Activated CD4-positive, alpha-beta T cell treated with anti-CD3 and anti-CD28 coated beads, Interleukin-2, amount 10 ng/mL, durations not matched to agents 7 days and 5 days (primary cell): Measurements from ENCODE around the gene RUNX3. TPM values are rescaled to one million over a fixed set of nuclear protein-coding genes. Genes with fewer than 3 reads are reported as not detected.

ENCODE experiments used
- CTCF ChIA-PET: fragments of 350-600 bp; sonication (Branson Sonifier 250); formaldehyde crosslinking; loops from one replicate; lab custom pipeline; 2021; ENCODE audit warnings: antibody characterized with exemption; lab: Charles Lee
- POLR2A ChIA-PET: fragments of 350-600 bp; sonication (Branson Sonifier 250); formaldehyde crosslinking; loops from one replicate; lab custom pipeline; 2021; ENCODE audit warnings: antibody characterized with exemption; lab: Charles Lee
- DNase-seq: peaks from one replicate; pipeline ENCODE4 v3.0.0-alpha.2; 2020
- H3K27ac Mint-ChIP-seq: one replicate; pipeline ENCODE4 v1.8.0; 2021; ENCODE audit warnings: mild to moderate bottlenecking, moderate library complexity, mixed read lengths
- H3K27me3 Mint-ChIP-seq: one replicate; pipeline ENCODE4 v1.8.0; 2021; ENCODE audit warnings: mixed read lengths
- H3K36me3 Mint-ChIP-seq: one replicate; pipeline ENCODE4 v1.8.0; 2021; ENCODE audit warnings: low read depth, mixed read lengths
- H3K4me1 Mint-ChIP-seq: one replicate; pipeline ENCODE4 v1.8.0; 2021; ENCODE audit warnings: mixed read lengths
- H3K4me3 Mint-ChIP-seq: one replicate; pipeline ENCODE4 v1.8.0; 2021; ENCODE audit warnings: mild to moderate bottlenecking, moderate library complexity, mixed read lengths
- H3K9me3 Mint-ChIP-seq: one replicate; pipeline ENCODE4 v1.8.0; 2021; ENCODE audit warnings: mixed read lengths
- total RNA-seq, 2 experiments: library from RNA; stranded (reverse); gene quantifications; one replicate each; pipeline ENCODE4 v1.2.3, GENCODE V29; 2021

RUNX3 gene
- total RNA-seq, 2 experiments from 2014 or later, result 108 to 125 TPM

DNA sequence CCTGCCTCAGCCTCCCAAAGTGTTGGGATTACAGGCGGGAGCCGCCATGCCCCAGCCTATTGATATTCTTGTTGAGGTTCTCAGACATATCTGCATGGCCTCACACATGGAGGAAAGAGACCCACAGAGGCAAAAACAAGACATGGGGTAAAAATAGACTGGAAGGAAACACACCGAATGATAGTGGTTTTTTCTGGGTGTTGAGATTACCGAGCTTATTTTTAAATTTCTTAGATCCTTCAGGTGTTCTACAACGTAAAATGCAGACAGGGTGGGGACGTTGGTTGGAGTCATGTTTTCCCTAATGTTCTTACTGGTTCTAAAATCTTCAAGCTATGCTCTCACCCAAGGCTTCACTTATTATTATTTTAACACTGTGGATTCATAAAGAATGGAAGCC is 23.9 kb upstream of the RUNX3 start:
- H3K27ac Mint-ChIP-seq, result peak overlapping the region; percentile 93
- DNase-seq, result no peak
- ChIA-PET POLR2A (interaction anchor here (0.6 kb wide), 1 partner anchor 83 kb away, joined by 3 read pairs; no protein-coding TSS in a partner anchor), CTCF (interaction anchor here (1.4 to 4.8 kb wide), 4 partner anchors 10 to 84 kb away, joined by 5 to 24 read pairs (median 15); no protein-coding TSS in a partner anchor)
- H3K4me3 Mint-ChIP-seq, result peak overlapping the region; percentile 63
- H3K4me1 Mint-ChIP-seq, result peaks cover 94% of the 10 kb centered on the region
- H3K27me3 Mint-ChIP-seq, result no peaks in the 10 kb centered on the region
- H3K36me3 Mint-ChIP-seq, result peaks cover 54% of the 10 kb centered on the region
- no peaks in the 10 kb centered on the region for H3K9me3 Mint-ChIP-seq

DNA sequence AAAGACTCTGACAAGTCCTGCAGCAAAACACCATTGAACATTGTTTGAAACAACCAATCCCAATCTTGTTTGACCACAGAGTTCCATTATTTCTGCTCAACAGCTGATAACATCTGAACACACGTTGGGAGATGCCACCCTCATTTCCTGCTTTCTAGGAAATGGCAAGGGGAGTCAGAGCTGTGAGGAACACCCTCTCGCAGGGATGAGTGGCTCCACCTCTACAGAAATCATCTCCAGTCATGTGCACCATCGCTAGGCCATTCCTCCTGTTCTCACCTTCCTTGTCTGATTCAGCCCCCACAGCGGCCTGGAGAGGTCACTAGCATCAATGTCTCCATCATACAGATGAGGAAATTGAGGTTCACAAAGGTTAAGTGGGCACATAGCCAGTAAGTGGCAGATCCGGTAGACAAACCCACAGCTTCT is 22.4 kb upstream of the RUNX3 start:
- Mint-ChIP-seq H3K9me3 (no peaks in the 10 kb centered on the region), H3K27me3 (no peaks in the 10 kb centered on the region), H3K4me3 (peak overlapping the region; percentile 36), H3K4me1 (peaks cover 94% of the 10 kb centered on the region), H3K27ac (peak overlapping the region; percentile 74), H3K36me3 (peaks cover 58% of the 10 kb centered on the region)
- peak; percentile 47 for DNase-seq
- CTCF ChIA-PET, result interaction anchor here (0.6 to 4.8 kb wide), 8 partner anchors 11 to 85 kb away, joined by 3 to 24 read pairs (median 6); no protein-coding TSS in a partner anchor
- POLR2A ChIA-PET, result no interaction called here

DNA sequence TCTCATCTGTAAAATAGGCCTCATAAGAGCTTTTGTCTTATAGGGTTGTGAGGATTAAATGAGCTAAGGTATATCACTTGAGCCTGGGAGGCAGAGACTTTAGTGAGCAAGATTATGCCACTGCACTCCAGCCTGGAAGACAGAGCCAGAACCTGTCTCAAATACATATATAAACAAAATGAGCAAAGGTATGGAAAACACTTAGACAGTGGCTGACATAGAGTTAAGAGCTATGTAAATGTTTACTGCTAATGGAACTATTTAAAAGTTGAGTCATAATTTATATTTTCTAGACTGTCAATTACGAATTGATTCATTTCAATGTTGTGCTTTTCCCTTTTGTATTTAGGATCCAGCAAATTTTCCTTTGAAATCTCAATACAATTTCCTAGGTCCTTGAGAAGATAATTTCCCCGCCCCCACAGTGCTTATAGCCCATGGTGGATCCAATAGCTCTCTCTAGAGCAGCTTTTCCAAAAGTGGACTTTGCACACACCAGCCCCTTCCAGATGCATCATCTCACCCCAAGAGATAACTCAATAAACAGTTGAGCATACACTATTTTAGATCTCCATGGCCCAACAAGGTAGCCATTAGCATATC is 21.8 kb upstream of the RUNX3 start:
- Mint-ChIP-seq H3K9me3 (no peaks in the 10 kb centered on the region), H3K27ac (peak overlapping the region; percentile 74), H3K27me3 (no peaks in the 10 kb centered on the region), H3K4me3 (peak overlapping the region; percentile 36), H3K36me3 (peaks cover 60% of the 10 kb centered on the region), H3K4me1 (peaks cover 92% of the 10 kb centered on the region)
- CTCF ChIA-PET, result interaction anchor here (0.6 to 4.8 kb wide), 10 partner anchors 11 to 150 kb away, joined by 3 to 24 read pairs (median 5); no protein-coding TSS in a partner anchor
- POLR2A ChIA-PET, result interaction anchor here (0.7 kb wide), 1 partner anchor 15 kb away, joined by 4 read pairs; no protein-coding TSS in a partner anchor
- no peak for DNase-seq

DNA sequence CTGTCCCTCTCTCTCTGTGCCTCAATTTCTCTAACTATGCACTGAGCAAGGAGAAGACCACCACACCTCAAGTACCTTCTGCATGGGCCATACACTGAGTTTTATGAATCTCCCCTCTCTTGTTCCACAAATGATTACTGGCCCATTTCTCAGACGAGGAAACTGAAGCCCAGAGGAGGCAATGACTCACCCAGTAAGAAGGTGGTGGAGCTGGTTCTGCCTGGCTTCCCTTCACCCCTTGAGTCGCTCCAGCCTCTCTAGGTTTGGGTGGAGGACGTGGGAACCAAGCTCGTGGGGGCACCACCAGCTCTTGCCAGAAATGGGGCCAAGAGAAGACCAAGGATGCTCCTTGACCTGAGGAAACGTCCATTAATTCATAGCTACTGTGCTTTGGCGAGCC is 21.3 kb upstream of the RUNX3 start:
- peaks cover 92% of the 10 kb centered on the region for H3K4me1 Mint-ChIP-seq
- no peaks in the 10 kb centered on the region for H3K9me3 Mint-ChIP-seq
- no peak overlapping the region for H3K4me3 Mint-ChIP-seq
- POLR2A ChIA-PET, result interaction anchor here (0.7 kb wide), 1 partner anchor 16 kb away, joined by 4 read pairs; no protein-coding TSS in a partner anchor
- CTCF ChIA-PET, result interaction anchor here (0.6 to 3.3 kb wide), 8 partner anchors 10 to 150 kb away, joined by 3 to 24 read pairs (median 5); no protein-coding TSS in a partner anchor
- DNase-seq, result no peak
- H3K27me3 Mint-ChIP-seq, result no peaks in the 10 kb centered on the region
- peak overlapping the region; percentile 74 for H3K27ac Mint-ChIP-seq
- peaks cover 61% of the 10 kb centered on the region for H3K36me3 Mint-ChIP-seq

DNA sequence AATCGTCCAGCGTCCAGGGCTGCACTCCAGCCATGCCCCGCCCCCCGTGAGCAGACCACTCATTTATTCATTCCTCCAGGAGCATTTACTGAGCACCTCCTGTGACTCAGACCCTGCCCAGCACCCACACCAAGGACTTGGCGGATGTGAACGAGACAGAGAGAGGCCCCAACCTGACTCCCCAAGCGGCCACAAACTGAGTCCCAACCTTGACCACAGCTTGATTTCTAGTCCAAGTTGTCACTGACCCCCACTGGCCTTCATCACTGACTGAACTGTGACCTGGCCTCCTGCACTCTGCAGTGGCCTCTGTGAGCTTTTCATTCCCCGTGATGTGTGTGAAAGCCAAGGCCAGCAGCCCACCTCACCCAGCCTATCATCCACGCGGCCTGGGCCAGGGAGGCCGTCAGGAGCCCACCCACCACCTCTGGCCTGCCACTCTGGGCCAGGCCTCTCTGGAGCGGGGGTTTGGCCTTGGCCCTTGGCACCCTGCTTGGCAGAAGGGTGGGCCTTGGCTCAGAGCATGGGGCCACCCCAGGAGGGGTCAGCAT is 19.3 kb upstream of the RUNX3 start:
- H3K27me3 Mint-ChIP-seq, result no peaks in the 10 kb centered on the region
- ChIA-PET POLR2A (no interaction called here), CTCF (interaction anchor here (0.7 to 1.2 kb wide), 5 partner anchors 33 to 209 kb away, joined by 3 to 4 read pairs (median 3); no protein-coding TSS in a partner anchor)
- peaks cover 84% of the 10 kb centered on the region for H3K4me1 Mint-ChIP-seq
- H3K9me3 Mint-ChIP-seq, result no peaks in the 10 kb centered on the region
- no peak for DNase-seq
- H3K4me3 Mint-ChIP-seq, result no peak overlapping the region
- peaks cover 50% of the 10 kb centered on the region for H3K36me3 Mint-ChIP-seq
- no peak overlapping the region for H3K27ac Mint-ChIP-seq

DNA sequence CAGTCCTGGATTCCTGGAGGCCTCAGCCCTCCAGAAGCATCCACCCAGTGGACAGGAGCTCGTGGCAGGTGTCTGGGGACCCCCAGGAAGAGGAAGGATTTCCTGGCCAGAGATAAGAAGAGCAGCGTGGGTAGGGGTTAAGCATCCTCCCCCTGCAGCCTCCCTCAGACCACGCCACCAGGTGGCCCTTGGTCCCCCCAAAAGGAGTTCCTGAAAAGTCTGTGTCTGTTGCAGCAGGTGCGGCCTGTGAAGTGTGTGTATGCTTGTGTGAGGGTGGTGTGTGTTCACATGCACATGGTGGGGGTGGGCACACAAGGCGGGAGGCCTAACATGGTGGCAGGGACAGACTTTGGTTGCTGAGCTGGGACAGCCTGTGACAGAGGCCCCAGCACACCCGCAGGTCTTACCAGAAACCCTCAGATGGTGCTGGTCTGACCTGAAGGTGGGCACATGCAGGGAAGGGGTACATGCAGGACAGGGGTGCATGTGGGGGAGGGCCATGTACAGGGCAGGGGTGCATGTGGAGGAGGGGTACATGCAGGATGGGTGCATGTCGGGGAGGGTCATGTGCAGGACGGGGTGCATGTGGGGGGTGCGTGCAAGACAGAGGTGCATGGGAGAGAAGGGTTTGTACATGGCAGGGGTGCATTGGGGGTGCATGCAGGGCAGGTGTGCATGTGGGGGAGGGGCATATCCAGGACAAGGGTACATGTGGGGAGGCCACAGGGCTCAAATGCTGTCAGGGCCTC is 18.2 kb upstream of the RUNX3 start:
- Mint-ChIP-seq H3K27ac (peak overlapping the region; percentile 76), H3K9me3 (no peaks in the 10 kb centered on the region), H3K4me1 (peaks cover 82% of the 10 kb centered on the region), H3K4me3 (no peak overlapping the region), H3K36me3 (peaks cover 45% of the 10 kb centered on the region), H3K27me3 (no peaks in the 10 kb centered on the region)
- CTCF ChIA-PET, result interaction anchor here (0.6 to 2.2 kb wide), 7 partner anchors 14 to 407 kb away, joined by 3 to 15 read pairs (median 3); partner anchors contain the start of gene RUNX3
- POLR2A ChIA-PET, result no interaction called here
- no peak for DNase-seq

DNA sequence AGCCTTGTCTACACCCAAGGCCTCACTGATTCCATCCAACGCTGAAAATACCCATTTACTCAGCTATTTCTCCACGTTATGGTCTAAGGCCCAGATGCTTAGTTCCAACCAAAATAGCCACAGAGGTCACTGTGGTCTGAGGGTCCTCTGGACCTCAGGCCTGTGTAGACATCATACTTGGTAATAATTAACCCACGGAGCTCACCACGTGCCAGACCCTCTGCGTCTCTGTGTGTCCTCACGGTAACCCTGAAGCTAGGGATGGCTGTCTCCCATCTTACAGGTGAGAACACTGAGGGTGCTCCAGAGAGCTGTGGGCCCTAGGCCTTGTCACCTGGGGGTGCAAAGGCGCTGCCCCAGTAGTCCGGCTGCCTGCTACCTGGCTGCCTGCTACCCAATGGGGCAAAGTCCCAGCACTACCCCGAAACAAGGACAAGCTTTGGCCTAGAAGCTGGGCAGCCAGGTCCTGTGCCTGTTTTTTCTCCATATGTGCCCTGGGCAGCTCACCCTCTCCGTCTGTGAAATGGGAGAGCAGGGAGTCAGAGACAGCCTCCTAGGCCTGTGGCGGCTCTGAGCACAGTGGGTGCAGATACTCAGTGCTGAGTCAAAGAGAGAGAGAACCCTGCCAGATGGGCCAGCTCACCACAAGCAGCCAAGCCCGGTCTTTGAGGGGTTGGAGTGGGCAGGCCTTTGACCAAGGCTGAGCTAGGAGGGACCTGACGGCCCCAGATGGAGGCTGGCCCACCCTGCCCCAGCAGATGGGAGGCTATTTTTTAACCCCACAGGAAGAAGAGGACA is 17.0 kb upstream of the RUNX3 start:
- no peak for DNase-seq

DNA sequence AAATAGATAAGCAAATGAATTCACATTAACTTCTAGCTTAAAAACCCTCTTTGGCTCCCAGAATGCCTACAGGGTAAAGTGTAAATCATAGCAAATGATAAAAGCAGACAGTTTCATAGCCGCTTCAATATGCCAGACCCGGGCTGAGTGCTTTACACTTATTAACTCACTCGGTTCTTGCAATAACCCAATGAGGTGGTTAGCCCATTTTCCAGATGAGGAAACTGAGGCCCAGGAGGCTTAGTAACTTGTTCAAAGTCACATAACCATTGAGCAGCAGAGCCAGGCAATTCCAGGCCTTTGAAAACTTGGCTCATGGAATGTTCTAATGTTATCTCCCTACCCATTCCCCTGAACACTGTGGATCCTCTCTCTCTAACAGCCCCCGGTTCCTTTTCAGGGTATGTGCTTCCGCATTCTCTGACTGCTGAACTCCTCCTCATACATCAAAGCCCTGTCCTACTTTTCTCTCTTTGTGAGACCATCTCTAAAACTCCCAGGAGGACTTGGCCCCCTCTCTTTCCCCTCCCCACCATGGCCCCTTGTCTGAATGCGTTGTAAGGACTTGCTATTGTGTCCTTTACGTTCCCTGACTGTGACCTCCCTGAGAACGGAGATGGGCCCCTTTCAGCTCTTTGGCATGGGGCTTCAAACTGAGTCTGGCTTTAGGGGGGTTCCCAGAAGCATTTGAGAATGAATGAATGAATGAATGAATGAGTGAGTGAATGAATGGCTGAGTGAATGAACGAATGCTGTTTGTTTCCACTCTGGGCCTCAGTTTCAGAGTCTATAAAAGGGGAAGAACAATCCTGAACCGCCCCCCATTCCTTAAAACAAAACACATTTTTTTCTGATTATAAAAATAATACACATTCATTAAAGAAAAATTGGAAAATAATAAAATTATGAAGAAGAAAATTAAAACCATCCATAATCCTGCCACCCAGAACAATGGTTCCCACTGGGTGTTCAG is 15.6 kb upstream of the RUNX3 start:
- peaks cover 76% of the 10 kb centered on the region for H3K4me1 Mint-ChIP-seq
- CTCF ChIA-PET, result interaction anchor here (1.1 to 2.0 kb wide), 5 partner anchors 15 to 97 kb away, joined by 3 to 8 read pairs (median 5); partner anchors contain the start of gene RUNX3
- no peak overlapping the region for H3K27ac Mint-ChIP-seq
- no peaks in the 10 kb centered on the region for H3K9me3 Mint-ChIP-seq
- no peaks in the 10 kb centered on the region for H3K27me3 Mint-ChIP-seq
- POLR2A ChIA-PET, result no interaction called here
- no peak overlapping the region for H3K4me3 Mint-ChIP-seq
- H3K36me3 Mint-ChIP-seq, result peaks cover 34% of the 10 kb centered on the region
- no peak for DNase-seq

More for the DNA sequence above, 17.0 kb upstream of the RUNX3 start:
- H3K36me3 Mint-ChIP-seq, result peaks cover 41% of the 10 kb centered on the region
- H3K9me3 Mint-ChIP-seq, result no peaks in the 10 kb centered on the region
- POLR2A ChIA-PET, result no interaction called here
- CTCF ChIA-PET, result interaction anchor here (0.8 to 2.2 kb wide), 11 partner anchors 11 to 90 kb away, joined by 3 to 15 read pairs (median 4); partner anchors contain the start of gene RUNX3
- no peak overlapping the region for H3K4me3 Mint-ChIP-seq
- H3K27me3 Mint-ChIP-seq, result no peaks in the 10 kb centered on the region
- H3K27ac Mint-ChIP-seq, result peak overlapping the region; percentile 46
- peaks cover 80% of the 10 kb centered on the region for H3K4me1 Mint-ChIP-seq

DNA sequence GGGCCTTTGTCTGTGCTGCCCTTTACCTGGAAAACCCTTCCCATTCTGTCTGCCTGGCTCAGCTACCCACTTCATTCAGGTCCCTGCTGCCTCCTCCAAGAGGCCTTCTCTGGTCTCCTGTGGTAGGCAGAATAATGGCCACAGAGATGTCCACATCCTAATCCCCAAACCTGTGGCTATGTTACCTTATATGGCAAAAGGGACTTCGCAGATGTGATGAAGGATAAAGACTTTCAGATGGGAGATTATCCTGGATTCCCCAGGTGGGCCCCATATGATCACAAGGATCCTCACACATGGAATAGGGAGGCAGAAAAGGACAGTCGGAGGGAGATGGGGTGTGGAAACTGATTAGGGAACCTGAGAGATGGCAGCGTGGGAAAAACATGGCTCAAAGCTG is 14.2 kb upstream of the RUNX3 start:
- no peaks in the 10 kb centered on the region for H3K9me3 Mint-ChIP-seq
- H3K4me1 Mint-ChIP-seq, result peaks cover 72% of the 10 kb centered on the region
- H3K4me3 Mint-ChIP-seq, result no peak overlapping the region
- DNase-seq, result no peak
- POLR2A ChIA-PET, result no interaction called here
- CTCF ChIA-PET, result interaction anchor here (1.1 to 1.6 kb wide), 2 partner anchors 14 to 93 kb away, joined by 3 to 4 read pairs; partner anchors contain the start of gene RUNX3
- peak overlapping the region; percentile 7 for H3K27ac Mint-ChIP-seq
- H3K36me3 Mint-ChIP-seq, result peaks cover 31% of the 10 kb centered on the region
- no peaks in the 10 kb centered on the region for H3K27me3 Mint-ChIP-seq

DNA sequence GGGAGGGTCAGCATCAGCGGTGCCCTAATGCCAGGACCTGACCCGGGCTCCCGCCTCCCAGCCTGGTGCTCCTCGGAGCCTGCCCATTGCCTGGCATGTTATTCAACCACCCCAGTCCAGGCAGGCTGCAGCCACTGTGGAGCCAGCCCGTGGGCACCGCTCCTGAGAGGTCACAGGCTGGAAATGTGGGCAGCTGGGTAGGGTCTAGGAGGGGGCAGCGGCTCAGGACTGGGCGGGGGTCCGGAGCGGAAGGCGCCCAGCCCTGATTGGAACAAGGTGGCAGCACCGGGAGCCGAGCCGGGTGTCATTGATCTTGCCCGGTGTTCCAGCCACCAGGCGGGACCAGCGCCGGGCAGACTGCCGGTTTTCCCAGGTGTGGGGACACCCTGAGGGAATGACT is 12.7 kb upstream of the RUNX3 start:
- Mint-ChIP-seq H3K4me3 (no peak overlapping the region), H3K4me1 (peaks cover 71% of the 10 kb centered on the region), H3K27ac (peak overlapping the region; percentile 71), H3K36me3 (peaks cover 38% of the 10 kb centered on the region), H3K27me3 (no peaks in the 10 kb centered on the region), H3K9me3 (no peaks in the 10 kb centered on the region)
- ChIA-PET CTCF (interaction anchor here (1.6 to 3.5 kb wide), 4 partner anchors 9 to 94 kb away, joined by 4 to 19 read pairs (median 10); partner anchors contain the start of gene RUNX3), POLR2A (no interaction called here)
- DNase-seq, result no peak

DNA sequence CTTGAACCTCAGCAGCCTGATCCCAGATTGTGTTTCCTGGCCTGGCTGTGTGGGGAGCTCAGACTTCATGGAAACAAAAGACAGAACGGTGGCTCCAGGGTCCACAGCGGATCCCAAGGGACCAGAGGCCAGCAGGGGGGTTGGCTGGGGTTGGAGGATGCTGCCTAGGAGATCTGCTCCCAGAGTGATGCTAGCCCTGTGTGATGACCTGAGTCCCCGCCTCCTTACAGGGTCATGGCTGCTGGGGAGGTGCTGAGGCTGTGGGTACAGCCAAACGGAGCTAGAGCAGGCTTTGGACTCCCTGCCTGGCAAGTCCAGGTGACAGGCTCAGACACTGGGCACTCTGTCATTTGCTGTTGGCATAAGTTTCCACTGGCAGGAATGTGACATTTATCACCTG is 11.5 kb upstream of the RUNX3 start:
- ChIA-PET POLR2A (no interaction called here), CTCF (interaction anchor here (1.5 to 3.5 kb wide), 5 partner anchors 8 to 95 kb away, joined by 4 to 19 read pairs (median 9); partner anchors contain the start of gene RUNX3)
- no peaks in the 10 kb centered on the region for H3K9me3 Mint-ChIP-seq
- no peak for DNase-seq
- no peak overlapping the region for H3K4me3 Mint-ChIP-seq
- H3K4me1 Mint-ChIP-seq, result peaks cover 72% of the 10 kb centered on the region
- peaks cover 39% of the 10 kb centered on the region for H3K36me3 Mint-ChIP-seq
- H3K27ac Mint-ChIP-seq, result no peak overlapping the region
- H3K27me3 Mint-ChIP-seq, result no peaks in the 10 kb centered on the region
